Measurements from ENCODE around the gene RNF151. TPM values are rescaled to one million over a fixed set of nuclear protein-coding genes. Genes with fewer than 3 reads are reported as not detected.

Gene RNF151
- total and polyA plus RNA-seq, 2 of the 13 experiments (the other 11 are each of a cell fraction or from before 2014, with no cell fraction given), result not detected

DNA sequence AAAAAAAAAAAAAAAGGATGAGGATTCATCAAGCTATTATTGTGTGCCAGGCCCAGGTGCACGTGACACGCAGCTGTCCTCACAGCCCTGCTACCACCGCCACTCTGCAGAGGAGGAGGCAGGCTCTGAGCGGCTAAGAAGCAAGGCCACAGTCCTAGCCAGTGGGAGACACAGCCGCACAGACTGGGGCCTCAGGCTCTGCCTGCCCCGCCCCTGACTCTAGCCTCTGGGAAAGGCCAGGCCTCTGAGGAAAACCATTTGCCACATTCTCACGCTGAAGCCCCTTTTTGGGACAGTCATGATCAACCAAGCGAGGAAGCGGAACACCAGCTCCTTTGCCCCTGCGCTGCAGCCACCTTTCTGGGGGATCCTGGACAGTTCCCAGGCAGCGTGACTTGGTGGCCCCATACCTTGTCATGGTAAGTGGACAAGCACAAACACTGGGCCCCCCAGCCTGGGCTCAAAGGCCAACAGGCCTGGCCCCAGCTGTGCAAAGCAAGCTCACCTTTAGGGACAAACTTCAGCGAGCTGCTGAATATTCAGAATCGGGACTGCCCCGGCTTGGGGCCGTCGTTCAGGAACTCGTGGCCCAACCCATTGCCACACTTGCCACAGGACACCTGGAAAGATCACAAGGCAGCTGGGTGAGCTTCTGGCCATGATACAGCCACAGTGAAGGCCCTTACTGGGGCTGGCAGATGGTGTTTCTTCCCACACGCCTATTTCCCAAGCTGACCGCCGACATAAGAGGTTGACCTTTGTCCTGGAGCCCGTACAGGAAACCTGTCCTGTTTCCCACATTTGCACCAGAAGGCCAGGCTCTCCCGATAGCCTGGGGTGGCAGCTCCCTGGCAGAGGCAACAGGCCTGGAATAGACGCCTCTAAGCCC, 26.1 kb upstream of the RNF151 start (continued):
- TF ChIP-seq, protein P1, sequence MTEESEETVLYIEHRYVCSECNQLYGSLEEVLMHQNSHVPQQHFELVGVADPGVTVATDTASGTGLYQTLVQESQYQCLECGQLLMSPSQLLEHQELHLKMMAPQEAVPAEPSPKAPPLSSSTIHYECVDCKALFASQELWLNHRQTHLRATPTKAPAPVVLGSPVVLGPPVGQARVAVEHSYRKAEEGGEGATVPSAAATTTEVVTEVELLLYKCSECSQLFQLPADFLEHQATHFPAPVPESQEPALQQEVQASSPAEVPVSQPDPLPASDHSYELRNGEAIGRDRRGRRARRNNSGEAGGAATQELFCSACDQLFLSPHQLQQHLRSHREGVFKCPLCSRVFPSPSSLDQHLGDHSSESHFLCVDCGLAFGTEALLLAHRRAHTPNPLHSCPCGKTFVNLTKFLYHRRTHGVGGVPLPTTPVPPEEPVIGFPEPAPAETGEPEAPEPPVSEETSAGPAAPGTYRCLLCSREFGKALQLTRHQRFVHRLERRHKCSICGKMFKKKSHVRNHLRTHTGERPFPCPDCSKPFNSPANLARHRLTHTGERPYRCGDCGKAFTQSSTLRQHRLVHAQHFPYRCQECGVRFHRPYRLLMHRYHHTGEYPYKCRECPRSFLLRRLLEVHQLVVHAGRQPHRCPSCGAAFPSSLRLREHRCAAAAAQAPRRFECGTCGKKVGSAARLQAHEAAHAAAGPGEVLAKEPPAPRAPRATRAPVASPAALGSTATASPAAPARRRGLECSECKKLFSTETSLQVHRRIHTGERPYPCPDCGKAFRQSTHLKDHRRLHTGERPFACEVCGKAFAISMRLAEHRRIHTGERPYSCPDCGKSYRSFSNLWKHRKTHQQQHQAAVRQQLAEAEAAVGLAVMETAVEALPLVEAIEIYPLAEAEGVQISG (CRISPR knock-in tag; IDR thresholded peaks at IDR 0.05), result peak; percentile 62
- peak; percentile 75 for TF ChIP-seq ZNF235 (CRISPR knock-in tag; IDR thresholded peaks at IDR 0.05; ENCODE audit: borderline replicate concordance)
- no peak for TF ChIP-seq ZKSCAN5 (CRISPR knock-in tag; IDR thresholded peaks at IDR 0.05)
- TF ChIP-seq CBX1 (IDR thresholded peaks at IDR 0.05; ENCODE audit: low read depth), result no peak
- TF ChIP-seq SSRP1 (CRISPR knock-in tag; IDR thresholded peaks at IDR 0.05), result no peak; the same call in 1 of the 2 replicates
- peak; percentile 69 for TF ChIP-seq ZSCAN25 (CRISPR knock-in tag; IDR thresholded peaks at IDR 0.05)
- peak; percentile 65 for TF ChIP-seq FOXO1 (CRISPR knock-in tag; IDR thresholded peaks at IDR 0.05)
- TF ChIP-seq ISX (CRISPR knock-in tag; conservative IDR thresholded peaks at IDR 0.05), result no peak
- TF ChIP-seq ZNF891 (CRISPR knock-in tag; IDR thresholded peaks at IDR 0.05), result no peak
- TF ChIP-seq, protein P2, sequence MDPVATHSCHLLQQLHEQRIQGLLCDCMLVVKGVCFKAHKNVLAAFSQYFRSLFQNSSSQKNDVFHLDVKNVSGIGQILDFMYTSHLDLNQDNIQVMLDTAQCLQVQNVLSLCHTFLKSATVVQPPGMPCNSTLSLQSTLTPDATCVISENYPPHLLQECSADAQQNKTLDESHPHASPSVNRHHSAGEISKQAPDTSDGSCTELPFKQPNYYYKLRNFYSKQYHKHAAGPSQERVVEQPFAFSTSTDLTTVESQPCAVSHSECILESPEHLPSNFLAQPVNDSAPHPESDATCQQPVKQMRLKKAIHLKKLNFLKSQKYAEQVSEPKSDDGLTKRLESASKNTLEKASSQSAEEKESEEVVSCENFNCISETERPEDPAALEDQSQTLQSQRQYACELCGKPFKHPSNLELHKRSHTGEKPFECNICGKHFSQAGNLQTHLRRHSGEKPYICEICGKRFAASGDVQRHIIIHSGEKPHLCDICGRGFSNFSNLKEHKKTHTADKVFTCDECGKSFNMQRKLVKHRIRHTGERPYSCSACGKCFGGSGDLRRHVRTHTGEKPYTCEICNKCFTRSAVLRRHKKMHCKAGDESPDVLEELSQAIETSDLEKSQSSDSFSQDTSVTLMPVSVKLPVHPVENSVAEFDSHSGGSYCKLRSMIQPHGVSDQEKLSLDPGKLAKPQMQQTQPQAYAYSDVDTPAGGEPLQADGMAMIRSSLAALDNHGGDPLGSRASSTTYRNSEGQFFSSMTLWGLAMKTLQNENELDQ (CRISPR knock-in tag; IDR thresholded peaks at IDR 0.05; ENCODE audit: borderline replicate concordance), result no peak
- peak; percentile 79; the same call in 1 of the 2 replicates for TF ChIP-seq TBX2 (CRISPR knock-in tag; IDR thresholded peaks at IDR 0.05; ENCODE audit: borderline replicate concordance)
- TF ChIP-seq ZNF431 (CRISPR knock-in tag; IDR thresholded peaks at IDR 0.05; ENCODE audit: borderline replicate concordance, low read depth), result no peak
- peak; percentile 92 for TF ChIP-seq PHF21A (CRISPR knock-in tag; IDR thresholded peaks at IDR 0.05)
- no peak for TF ChIP-seq YY1 (IDR thresholded peaks at IDR 0.05; ENCODE audit: insufficient read depth, insufficient replicate concordance, low read depth, low read length)
- no peak; the same call in 1 of the 2 replicates for TF ChIP-seq YEATS2 (CRISPR knock-in tag; IDR thresholded peaks at IDR 0.05; ENCODE audit: borderline replicate concordance)
- TF ChIP-seq PHB2 (IDR thresholded peaks at IDR 0.05; ENCODE audit: partially characterized antibody), result no peak
- TF ChIP-seq, protein P3, sequence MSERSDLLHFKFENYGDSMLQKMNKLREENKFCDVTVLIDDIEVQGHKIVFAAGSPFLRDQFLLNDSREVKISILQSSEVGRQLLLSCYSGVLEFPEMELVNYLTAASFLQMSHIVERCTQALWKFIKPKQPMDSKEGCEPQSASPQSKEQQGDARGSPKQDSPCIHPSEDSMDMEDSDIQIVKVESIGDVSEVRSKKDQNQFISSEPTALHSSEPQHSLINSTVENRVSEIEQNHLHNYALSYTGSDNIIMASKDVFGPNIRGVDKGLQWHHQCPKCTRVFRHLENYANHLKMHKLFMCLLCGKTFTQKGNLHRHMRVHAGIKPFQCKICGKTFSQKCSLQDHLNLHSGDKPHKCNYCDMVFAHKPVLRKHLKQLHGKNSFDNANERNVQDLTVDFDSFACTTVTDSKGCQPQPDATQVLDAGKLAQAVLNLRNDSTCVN (CRISPR knock-in tag; IDR thresholded peaks at IDR 0.05; ENCODE audit: borderline replicate concordance), result peak; percentile 69
- peak; percentile 69 for TF ChIP-seq KAT8 (CRISPR knock-in tag; IDR thresholded peaks at IDR 0.05)
- no peak for TF ChIP-seq U2AF2 (IDR thresholded peaks at IDR 0.05; ENCODE audit: low read depth, low read length)
- no peak for TF ChIP-seq ZNF10 (CRISPR knock-in tag; IDR thresholded peaks at IDR 0.05; ENCODE audit: borderline replicate concordance, low read depth)
- TF ChIP-seq KLF15 (CRISPR knock-in tag; IDR thresholded peaks at IDR 0.05; ENCODE audit: borderline replicate concordance), result no peak

Data from HepG2 (cell line).